ENCODE measurements around the gene ANKRD9.

Gene ANKRD9

GRCh38 chr14:102505775-102506625 is 3.6 kb downstream of the ANKRD9 start:
- no peak for DNase-seq
- no CpG with 5 or more reads among the region's 19 CpGs for WGBS (ENCODE audit: extremely low coverage, insufficient coverage, low lambda C conversion rate)
- no peak overlapping the region for H3K23ac ChIP-seq (ENCODE audit: low read length)
- no peak overlapping the region for H2BK120ac ChIP-seq (ENCODE audit: low read depth, low read length)
- peaks cover 2% of the 10 kb centered on the region for H3K4me1 ChIP-seq (ENCODE audit: control insufficient read depth, low read depth, low read length)
- H2AK5ac ChIP-seq (ENCODE audit: low read length), result no peak overlapping the region
- H3K36me3 ChIP-seq (ENCODE audit: control insufficient read depth, insufficient read depth, low read length), result no peaks in the 10 kb centered on the region
- H3K27me3 ChIP-seq (ENCODE audit: insufficient read depth, low read length, poor library complexity), result no peaks in the 10 kb centered on the region
- H3K9ac ChIP-seq (ENCODE audit: low read length), result no peak overlapping the region
- no peak overlapping the region for H4K8ac ChIP-seq (ENCODE audit: low read depth, low read length)
- no peak overlapping the region for H3K4ac ChIP-seq (ENCODE audit: low read depth, low read length)
- H3K4me2 ChIP-seq (ENCODE audit: low read length), result no peak overlapping the region
- H2BK5ac ChIP-seq (ENCODE audit: low read length), result no peak overlapping the region
- H3K27ac ChIP-seq (ENCODE audit: low read depth, low read length), result no peak overlapping the region
- H3K4me3 ChIP-seq (ENCODE audit: low read length), result no peak overlapping the region
- H2BK15ac ChIP-seq (replicated peaks; ENCODE audit: low read depth), result no peak overlapping the region
- H3K79me1 ChIP-seq (ENCODE audit: low read length), result peaks cover 2% of the 10 kb centered on the region
- H3K18ac ChIP-seq (ENCODE audit: low read length), result no peak overlapping the region
- no peak overlapping the region for H4K5ac ChIP-seq (ENCODE audit: low read length)
- no peak overlapping the region for H3K56ac ChIP-seq (ENCODE audit: low read length)
- H3K79me2 ChIP-seq (ENCODE audit: control insufficient read depth, insufficient read depth, low read length), result no peaks in the 10 kb centered on the region

DNA sequence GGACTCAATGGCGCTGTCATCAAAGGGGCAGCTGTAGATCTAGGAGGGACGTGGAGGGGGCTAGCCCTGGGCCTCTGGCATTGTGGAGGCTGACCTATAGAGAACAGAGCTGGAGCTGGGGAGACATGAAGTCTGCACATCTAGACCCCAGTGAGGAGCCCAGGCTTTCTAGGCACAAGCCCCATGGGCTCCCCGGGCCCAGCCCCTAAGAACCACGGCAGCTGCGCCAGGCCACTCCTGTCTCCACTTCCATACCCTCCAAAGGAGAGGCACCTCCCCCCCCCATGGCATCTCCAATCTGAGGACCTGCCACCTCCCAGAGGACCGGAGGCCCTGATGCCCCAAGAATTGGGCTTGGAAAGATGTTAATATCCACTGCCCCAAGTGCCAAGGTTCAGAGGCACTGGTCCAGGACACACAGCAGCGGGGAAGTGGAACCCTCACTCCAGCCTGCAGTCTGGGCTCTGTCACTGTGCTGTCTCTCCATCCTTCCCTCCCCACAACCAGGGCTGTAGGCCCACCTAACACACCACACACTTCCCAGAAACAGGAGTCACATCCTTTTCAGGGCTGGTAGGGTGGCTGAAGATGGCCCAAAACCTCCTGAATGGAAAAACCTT is 4.5 kb downstream of the ANKRD9 start:
- no CpG with 5 or more reads among the region's 7 CpGs for WGBS (ENCODE audit: extremely low coverage, insufficient coverage, low lambda C conversion rate)
- H3K27me3 ChIP-seq (ENCODE audit: insufficient read depth, low read length, poor library complexity), result no peaks in the 10 kb centered on the region
- no peak overlapping the region for H3K4me3 ChIP-seq (ENCODE audit: low read length)
- peaks cover 2% of the 10 kb centered on the region for H3K79me1 ChIP-seq (ENCODE audit: low read length)
- no peak overlapping the region for H4K5ac ChIP-seq (ENCODE audit: low read length)
- no peaks in the 10 kb centered on the region for H3K36me3 ChIP-seq (ENCODE audit: control insufficient read depth, insufficient read depth, low read length)
- H3K18ac ChIP-seq (ENCODE audit: low read length), result no peak overlapping the region
- H3K4me1 ChIP-seq (ENCODE audit: control insufficient read depth, low read depth, low read length), result no peaks in the 10 kb centered on the region
- no peak overlapping the region for H3K4me2 ChIP-seq (ENCODE audit: low read length)
- no peak overlapping the region for H3K9ac ChIP-seq (ENCODE audit: low read length)
- no peak overlapping the region for H3K23ac ChIP-seq (ENCODE audit: low read length)
- H3K27ac ChIP-seq (ENCODE audit: low read depth, low read length), result no peak overlapping the region
- DNase-seq, result no peak
- H2BK5ac ChIP-seq (ENCODE audit: low read length), result no peak overlapping the region
- no peak overlapping the region for H2BK120ac ChIP-seq (ENCODE audit: low read depth, low read length)
- H3K4ac ChIP-seq (ENCODE audit: low read depth, low read length), result no peak overlapping the region
- no peaks in the 10 kb centered on the region for H3K79me2 ChIP-seq (ENCODE audit: control insufficient read depth, insufficient read depth, low read length)
- H2AK5ac ChIP-seq (ENCODE audit: low read length), result no peak overlapping the region
- no peak overlapping the region for H3K56ac ChIP-seq (ENCODE audit: low read length)
- H2BK15ac ChIP-seq (replicated peaks; ENCODE audit: low read depth), result no peak overlapping the region
- no peak overlapping the region for H4K8ac ChIP-seq (ENCODE audit: low read depth, low read length)

DNA sequence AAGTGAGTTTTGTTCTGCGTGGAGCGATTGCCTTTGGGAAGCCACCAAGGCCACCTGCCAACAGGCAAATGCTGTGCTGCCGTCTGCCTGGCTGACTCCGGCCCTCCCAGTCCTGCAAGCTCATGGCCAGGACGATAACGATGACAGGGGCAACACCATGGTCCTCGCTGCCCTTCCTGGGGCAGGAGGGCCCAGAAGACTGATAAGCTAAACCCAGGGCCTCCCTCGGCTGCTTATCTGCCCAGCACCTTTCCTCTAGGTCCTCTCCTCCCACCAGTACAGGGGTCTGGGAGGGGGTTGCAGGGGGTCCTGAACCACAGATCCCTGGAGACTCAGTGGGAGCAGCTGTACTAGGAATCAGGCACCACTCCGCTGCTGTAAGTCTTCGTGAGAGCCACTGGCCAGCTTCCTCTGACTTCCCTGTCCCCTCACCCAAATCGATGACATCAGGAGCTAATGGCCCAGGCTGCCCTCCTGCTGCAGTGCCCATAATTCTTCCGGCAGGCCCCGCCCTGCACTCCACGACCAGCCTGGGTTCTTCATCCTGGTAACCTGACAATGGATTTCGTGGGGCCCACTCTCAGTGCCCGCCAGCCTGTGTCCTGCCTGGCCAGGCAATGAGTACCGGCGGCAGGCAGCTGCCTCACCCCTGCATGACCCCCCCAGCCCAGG is 5.1 kb downstream of the ANKRD9 start:
- Histone ChIP-seq H3K27ac (ENCODE audit: low read depth, low read length) (no peak overlapping the region), H3K79me2 (ENCODE audit: control insufficient read depth, insufficient read depth, low read length) (no peaks in the 10 kb centered on the region), H3K4ac (ENCODE audit: low read depth, low read length) (no peak overlapping the region), H4K8ac (ENCODE audit: low read depth, low read length) (no peak overlapping the region), H2BK120ac (ENCODE audit: low read depth, low read length) (no peak overlapping the region), H3K36me3 (ENCODE audit: control insufficient read depth, insufficient read depth, low read length) (no peaks in the 10 kb centered on the region), H3K4me2 (ENCODE audit: low read length) (no peak overlapping the region), H2BK5ac (ENCODE audit: low read length) (no peak overlapping the region), H3K9ac (ENCODE audit: low read length) (no peak overlapping the region), H3K4me3 (ENCODE audit: low read length) (no peak overlapping the region), H2BK15ac (replicated peaks; ENCODE audit: low read depth) (no peak overlapping the region), H2AK5ac (ENCODE audit: low read length) (no peak overlapping the region), H3K23ac (ENCODE audit: low read length) (no peak overlapping the region), H3K79me1 (ENCODE audit: low read length) (peaks cover 2% of the 10 kb centered on the region), H3K27me3 (ENCODE audit: insufficient read depth, low read length, poor library complexity) (no peaks in the 10 kb centered on the region), H3K56ac (ENCODE audit: low read length) (peak overlapping the region; percentile 15), H3K4me1 (ENCODE audit: control insufficient read depth, low read depth, low read length) (no peaks in the 10 kb centered on the region), H4K5ac (ENCODE audit: low read length) (no peak overlapping the region), H3K18ac (ENCODE audit: low read length) (no peak overlapping the region)
- no CpG with 5 or more reads among the region's 18 CpGs for WGBS (ENCODE audit: extremely low coverage, insufficient coverage, low lambda C conversion rate)
- no peak for DNase-seq

- no peak overlapping the region for H2BK15ac ChIP-seq (replicated peaks; ENCODE audit: low read depth)
- H3K36me3 ChIP-seq (ENCODE audit: control insufficient read depth, insufficient read depth, low read length), result no peaks in the 10 kb centered on the region
- no peak overlapping the region for H2BK120ac ChIP-seq (ENCODE audit: low read depth, low read length)
- no peak overlapping the region for H3K4me2 ChIP-seq (ENCODE audit: low read length)
- H3K9ac ChIP-seq (ENCODE audit: low read length), result no peak overlapping the region
- H2AK5ac ChIP-seq (ENCODE audit: low read length), result no peak overlapping the region
- H2BK5ac ChIP-seq (ENCODE audit: low read length), result no peak overlapping the region
- H3K27ac ChIP-seq (ENCODE audit: low read depth, low read length), result no peak overlapping the region
- H3K23ac ChIP-seq (ENCODE audit: low read length), result no peak overlapping the region
- WGBS (ENCODE audit: extremely low coverage, insufficient coverage, low lambda C conversion rate), result no CpG with 5 or more reads among the region's 12 CpGs
- no peaks in the 10 kb centered on the region for H3K79me2 ChIP-seq (ENCODE audit: control insufficient read depth, insufficient read depth, low read length)
- H3K79me1 ChIP-seq (ENCODE audit: low read length), result peaks cover 2% of the 10 kb centered on the region
- no peak overlapping the region for H4K5ac ChIP-seq (ENCODE audit: low read length)
- no peak overlapping the region for H3K18ac ChIP-seq (ENCODE audit: low read length)
- no peak overlapping the region for H3K4me3 ChIP-seq (ENCODE audit: low read length)
- H3K4ac ChIP-seq (ENCODE audit: low read depth, low read length), result no peak overlapping the region
- H3K27me3 ChIP-seq (ENCODE audit: insufficient read depth, low read length, poor library complexity), result no peaks in the 10 kb centered on the region
- no peak for DNase-seq
- H3K4me1 ChIP-seq (ENCODE audit: control insufficient read depth, low read depth, low read length), result no peaks in the 10 kb centered on the region
- H3K56ac ChIP-seq (ENCODE audit: low read length), result no peak overlapping the region
- H4K8ac ChIP-seq (ENCODE audit: low read depth, low read length), result no peak overlapping the region
These were observed 5.8 kb downstream of the ANKRD9 start for GRCh38 chr14:102503641-102504327.

DNA sequence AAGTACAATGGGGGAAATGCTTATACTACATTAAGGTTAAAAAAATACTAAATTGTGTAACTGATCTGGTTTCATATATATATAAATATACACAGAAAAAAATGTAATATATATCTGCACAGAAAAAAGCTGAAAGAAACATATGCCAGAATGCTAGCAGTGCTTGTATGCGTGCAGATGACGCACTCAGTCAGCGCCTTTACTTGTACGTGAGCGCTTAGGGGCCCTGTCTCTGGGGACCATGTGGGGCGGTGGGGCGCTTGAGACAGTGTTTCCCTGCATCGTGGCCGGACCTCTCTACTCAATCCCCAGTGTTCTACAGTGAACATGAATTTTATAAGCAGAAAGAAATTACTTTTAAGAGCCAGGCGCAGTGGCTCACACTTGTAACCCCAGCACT is 7.0 kb downstream of the ANKRD9 start:
- Histone ChIP-seq H3K23ac (ENCODE audit: low read length) (no peak overlapping the region), H3K56ac (ENCODE audit: low read length) (no peak overlapping the region), H2BK120ac (ENCODE audit: low read depth, low read length) (no peak overlapping the region), H4K8ac (ENCODE audit: low read depth, low read length) (no peak overlapping the region), H2BK5ac (ENCODE audit: low read length) (no peak overlapping the region), H3K9ac (ENCODE audit: low read length) (no peak overlapping the region), H3K27ac (ENCODE audit: low read depth, low read length) (no peak overlapping the region), H3K4me1 (ENCODE audit: control insufficient read depth, low read depth, low read length) (no peaks in the 10 kb centered on the region), H4K5ac (ENCODE audit: low read length) (no peak overlapping the region), H3K79me1 (ENCODE audit: low read length) (no peaks in the 10 kb centered on the region), H2AK5ac (ENCODE audit: low read length) (no peak overlapping the region), H2BK15ac (replicated peaks; ENCODE audit: low read depth) (no peak overlapping the region), H3K27me3 (ENCODE audit: insufficient read depth, low read length, poor library complexity) (no peaks in the 10 kb centered on the region), H3K4ac (ENCODE audit: low read depth, low read length) (no peak overlapping the region), H3K36me3 (ENCODE audit: control insufficient read depth, insufficient read depth, low read length) (no peaks in the 10 kb centered on the region), H3K4me3 (ENCODE audit: low read length) (no peak overlapping the region), H3K4me2 (ENCODE audit: low read length) (no peak overlapping the region), H3K18ac (ENCODE audit: low read length) (no peak overlapping the region), H3K79me2 (ENCODE audit: control insufficient read depth, insufficient read depth, low read length) (no peaks in the 10 kb centered on the region)
- no peak for DNase-seq
- WGBS (ENCODE audit: extremely low coverage, insufficient coverage, low lambda C conversion rate), result no CpG with 5 or more reads among the region's 10 CpGs

All from mesendoderm (in vitro differentiated cells).